HG02943 (cell line): Measurements from ENCODE around the gene WDR41.

Source experiments
- ATAC-seq: cut with Tn5 transposase; IDR thresholded peaks from one replicate; pipeline ENCODE4 v1.9.1; 2021; ENCODE audit warnings: mild to moderate bottlenecking, low read depth, moderate library complexity; ENCODE audit not compliant: unreplicated experiment

The WDR41 gene

GRCh38 chr5:77449277-77449676, 42.8 kb downstream of the WDR41 start:
- no peak for ATAC-seq

- ATAC-seq: no peak
These were observed 43.3 kb downstream of the WDR41 start for GRCh38 chr5:77448831-77449230.

- ATAC-seq: no peak
These were observed 47.8 kb downstream of the WDR41 start for GRCh38 chr5:77444356-77444755.

GRCh38 chr5:77443670-77444069, 48.4 kb downstream of the WDR41 start:
- no peak for ATAC-seq

- ATAC-seq: no peak
These were observed 54.0 kb downstream of the WDR41 start for GRCh38 chr5:77438071-77438470.

GRCh38 chr5:77437194-77437593, 54.9 kb downstream of the WDR41 start:
- no peak for ATAC-seq

GRCh38 chr5:77431719-77432118, 60.4 kb downstream of the WDR41 start:
- no peak for ATAC-seq

GRCh38 chr5:77431286-77431685, 60.8 kb downstream of the WDR41 start:
- no peak for ATAC-seq

- ATAC-seq: no peak
These were observed 61.4 kb downstream of the WDR41 start for GRCh38 chr5:77430726-77431125.

GRCh38 chr5:77428526-77428925, 63.6 kb downstream of the WDR41 start:
- no peak for ATAC-seq

- ATAC-seq: no peak
These were observed 64.1 kb downstream of the WDR41 start for GRCh38 chr5:77427998-77428397.

- ATAC-seq: no peak
These were observed 65.4 kb downstream of the WDR41 start for GRCh38 chr5:77426670-77427069.

GRCh38 chr5:77425998-77426659, 66.0 kb downstream of the WDR41 start:
- ATAC-seq: no peak

GRCh38 chr5:77425420-77425819, 66.7 kb downstream of the WDR41 start:
- no peak for ATAC-seq

GRCh38 chr5:77424921-77425320, 67.2 kb downstream of the WDR41 start:
- ATAC-seq: no peak

GRCh38 chr5:77423022-77423750, 68.9 kb downstream of the WDR41 start:
- ATAC-seq: no peak

GRCh38 chr5:77420940-77421339, 71.2 kb downstream of the WDR41 start:
- no peak for ATAC-seq

- ATAC-seq: no peak
These were observed 72.2 kb downstream of the WDR41 start for GRCh38 chr5:77419644-77420582.

GRCh38 chr5:77418601-77419581, 73.2 kb downstream of the WDR41 start:
- ATAC-seq: no peak

- ATAC-seq: no peak
These were observed 74.0 kb downstream of the WDR41 start for GRCh38 chr5:77418162-77418561.
